Fibroblast of villous mesenchyme (primary cell): ENCODE results near the gene MYCN. TPM values are rescaled to one million over a fixed set of nuclear protein-coding genes. Genes with fewer than 3 reads are reported as not detected.

Source experiments
- DNase-seq: peaks from one replicate; pipeline ENCODE4 v3.0.0-alpha.2; 2010; ENCODE audit warnings: low read depth
- H3K4me3 ChIP-seq: 2 replicates; pipeline ENCODE4 v1.5.1; 2011; ENCODE audit warnings: low read depth, mild to moderate bottlenecking, low read length
- small RNA-seq: library from RNA; depleted of rRNA; stranded (forward); fragments of <200 nt; gene quantifications from one replicate; pipeline ENCODE3, GENCODE V24; 2012
- total RNA-seq: library from RNA; depleted of rRNA; stranded (reverse); fragments of >200 nt; gene quantifications from 2 replicates; pipeline ENCODE4 v1.2.3, GENCODE V29; 2012
- TF ChIP-seq, protein P1 (sequence below): IDR thresholded peaks from 2 replicates; pipeline ENCODE4 v1.5.1; 2012; ENCODE audit warnings: low read depth, mild to moderate bottlenecking, low read length; ENCODE audit not compliant: insufficient read depth

The MYCN gene
- total RNA-seq, 1 donor, result under 0.01 TPM

DNA sequence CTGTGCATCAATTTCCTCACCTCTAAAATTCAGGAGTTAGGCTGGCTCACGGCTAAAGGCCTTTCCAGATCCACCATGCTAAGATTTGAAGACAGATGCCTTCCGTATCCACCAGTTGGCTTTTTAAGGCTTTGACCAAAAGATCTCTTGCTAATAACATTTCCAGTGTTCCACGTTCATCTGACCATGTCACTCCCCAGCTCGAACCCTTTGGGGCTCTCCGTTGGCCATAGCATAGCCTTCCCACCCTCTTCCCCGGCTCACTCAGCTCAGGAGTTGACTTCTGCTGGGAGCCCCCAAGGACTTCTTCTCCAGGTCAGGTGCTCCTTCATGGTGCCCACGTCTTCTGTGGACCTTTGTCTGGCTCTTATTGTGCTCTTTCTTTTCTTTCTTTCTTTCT lies 53.3 kb downstream of the MYCN start:
- DNase-seq, result no peak
- H3K4me3 ChIP-seq, result no peak overlapping the region
- TF ChIP-seq, protein P1, sequence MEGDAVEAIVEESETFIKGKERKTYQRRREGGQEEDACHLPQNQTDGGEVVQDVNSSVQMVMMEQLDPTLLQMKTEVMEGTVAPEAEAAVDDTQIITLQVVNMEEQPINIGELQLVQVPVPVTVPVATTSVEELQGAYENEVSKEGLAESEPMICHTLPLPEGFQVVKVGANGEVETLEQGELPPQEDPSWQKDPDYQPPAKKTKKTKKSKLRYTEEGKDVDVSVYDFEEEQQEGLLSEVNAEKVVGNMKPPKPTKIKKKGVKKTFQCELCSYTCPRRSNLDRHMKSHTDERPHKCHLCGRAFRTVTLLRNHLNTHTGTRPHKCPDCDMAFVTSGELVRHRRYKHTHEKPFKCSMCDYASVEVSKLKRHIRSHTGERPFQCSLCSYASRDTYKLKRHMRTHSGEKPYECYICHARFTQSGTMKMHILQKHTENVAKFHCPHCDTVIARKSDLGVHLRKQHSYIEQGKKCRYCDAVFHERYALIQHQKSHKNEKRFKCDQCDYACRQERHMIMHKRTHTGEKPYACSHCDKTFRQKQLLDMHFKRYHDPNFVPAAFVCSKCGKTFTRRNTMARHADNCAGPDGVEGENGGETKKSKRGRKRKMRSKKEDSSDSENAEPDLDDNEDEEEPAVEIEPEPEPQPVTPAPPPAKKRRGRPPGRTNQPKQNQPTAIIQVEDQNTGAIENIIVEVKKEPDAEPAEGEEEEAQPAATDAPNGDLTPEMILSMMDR, result no peak

- H3K4me3 ChIP-seq, result no peak overlapping the region
- no peak for DNase-seq
- TF ChIP-seq, protein P1, result no peak
Measured at GRCh38 chr2:15995603-15996002, 55.3 kb downstream of the MYCN start.

Small RNAs within 50 kb of the gene (small RNA-seq; reads per million reads assigned to genes)
- gene RF01210 (not detected), gene RN7SL104P (not detected)
